Measurements from ENCODE around the gene ZIC3.

The ZIC3 gene

GRCh38 chrX:137563681-137564651, 2.0 kb upstream of the ZIC3 start:
- Histone ChIP-seq H3K27me3 (ENCODE audit: control insufficient read depth, low read length) (no peaks in the 10 kb centered on the region), H3K79me2 (ENCODE audit: control insufficient read depth, low read length) (no peaks in the 10 kb centered on the region), H3F3A (ENCODE audit: control insufficient read depth, insufficient read depth) (no peaks in the 10 kb centered on the region), H3K4me2 (ENCODE audit: low read length) (no peak overlapping the region), H3K9me3 (ENCODE audit: control insufficient read depth, insufficient read depth, low read length) (no peaks in the 10 kb centered on the region), H3K36me3 (ENCODE audit: control insufficient read depth, low read length) (no peaks in the 10 kb centered on the region), H3K9me2 (replicated peaks; ENCODE audit: control insufficient read depth, low read length) (no peaks in the 10 kb centered on the region), H4K20me1 (ENCODE audit: control insufficient read depth, insufficient read depth, low read depth, low read length) (no peaks in the 10 kb centered on the region), H3K4me3 (ENCODE audit: low read length) (no peak overlapping the region), H3K4me1 (ENCODE audit: control insufficient read depth, low read length) (no peaks in the 10 kb centered on the region), H3K27ac (ENCODE audit: low read depth, low read length) (no peak overlapping the region)
- no peak for TF ChIP-seq CTCF (IDR thresholded peaks at IDR 0.05; ENCODE audit: low read depth, low read length, poor library complexity, severe bottlenecking)
- no peak for TF ChIP-seq EZH2phosphoT487 (IDR thresholded peaks at IDR 0.05; ENCODE audit: borderline replicate concordance, low read length)

GRCh38 chrX:137565318-137565904, 516 bp upstream of the ZIC3 start:
- Histone ChIP-seq H3K4me3 (ENCODE audit: low read length) (no peak overlapping the region), H3K27ac (ENCODE audit: low read depth, low read length) (no peak overlapping the region), H3K27me3 (ENCODE audit: control insufficient read depth, low read length) (no peaks in the 10 kb centered on the region), H3K79me2 (ENCODE audit: control insufficient read depth, low read length) (no peaks in the 10 kb centered on the region), H3F3A (ENCODE audit: control insufficient read depth, insufficient read depth) (no peaks in the 10 kb centered on the region), H3K9me3 (ENCODE audit: control insufficient read depth, insufficient read depth, low read length) (no peaks in the 10 kb centered on the region), H3K36me3 (ENCODE audit: control insufficient read depth, low read length) (no peaks in the 10 kb centered on the region), H3K4me2 (ENCODE audit: low read length) (no peak overlapping the region), H4K20me1 (ENCODE audit: control insufficient read depth, insufficient read depth, low read depth, low read length) (no peaks in the 10 kb centered on the region), H3K4me1 (ENCODE audit: control insufficient read depth, low read length) (no peaks in the 10 kb centered on the region), H3K9me2 (replicated peaks; ENCODE audit: control insufficient read depth, low read length) (no peaks in the 10 kb centered on the region)
- no peak for TF ChIP-seq EZH2phosphoT487 (IDR thresholded peaks at IDR 0.05; ENCODE audit: borderline replicate concordance, low read length)
- no peak for TF ChIP-seq CTCF (IDR thresholded peaks at IDR 0.05; ENCODE audit: low read depth, low read length, poor library complexity, severe bottlenecking)

- no peak overlapping the region for H3K4me2 ChIP-seq (ENCODE audit: low read length)
- no peaks in the 10 kb centered on the region for H3K79me2 ChIP-seq (ENCODE audit: control insufficient read depth, low read length)
- no peaks in the 10 kb centered on the region for H3K27me3 ChIP-seq (ENCODE audit: control insufficient read depth, low read length)
- no peak overlapping the region for H3K27ac ChIP-seq (ENCODE audit: low read depth, low read length)
- H3K9me2 ChIP-seq (replicated peaks; ENCODE audit: control insufficient read depth, low read length) = no peaks in the 10 kb centered on the region
- no peaks in the 10 kb centered on the region for H3F3A ChIP-seq (ENCODE audit: control insufficient read depth, insufficient read depth)
- no peaks in the 10 kb centered on the region for H3K9me3 ChIP-seq (ENCODE audit: control insufficient read depth, insufficient read depth, low read length)
- H4K20me1 ChIP-seq (ENCODE audit: control insufficient read depth, insufficient read depth, low read depth, low read length) = no peaks in the 10 kb centered on the region
- H3K36me3 ChIP-seq (ENCODE audit: control insufficient read depth, low read length) = no peaks in the 10 kb centered on the region
- TF ChIP-seq EZH2phosphoT487 (IDR thresholded peaks at IDR 0.05; ENCODE audit: borderline replicate concordance, low read length) = no peak
- no peak for TF ChIP-seq CTCF (IDR thresholded peaks at IDR 0.05; ENCODE audit: low read depth, low read length, poor library complexity, severe bottlenecking)
- no peak overlapping the region for H3K4me3 ChIP-seq (ENCODE audit: low read length)
- H3K4me1 ChIP-seq (ENCODE audit: control insufficient read depth, low read length) = no peaks in the 10 kb centered on the region
Measured at GRCh38 chrX:137566746-137567679, 1.1 kb downstream of the ZIC3 start.
